ENCODE data around the gene SOX9. TPM values are rescaled to one million over a fixed set of nuclear protein-coding genes. Genes with fewer than 3 reads are reported as not detected.

Gene SOX9
- polyA plus RNA-seq, 1 donor: 48.0 TPM

- no CpG with 5 or more reads among the region's 2 CpGs for WGBS (ENCODE audit: insufficient coverage, low lambda C conversion rate)
- peaks cover 12% of the 10 kb centered on the region for H3K4me1 ChIP-seq (ENCODE audit: control insufficient read depth, insufficient read depth, low read length)
- no peaks in the 10 kb centered on the region for H3K9me3 ChIP-seq (ENCODE audit: control insufficient read depth, low read depth, low read length)
- H3K27ac ChIP-seq (ENCODE audit: low read length): no peak overlapping the region
- H3K4me3 ChIP-seq (ENCODE audit: low read length): no peak overlapping the region
- H3K27me3 ChIP-seq (ENCODE audit: control insufficient read depth, insufficient read depth, low read length): no peaks in the 10 kb centered on the region
- H3K36me3 ChIP-seq (ENCODE audit: control insufficient read depth, insufficient read depth, low read length): no peaks in the 10 kb centered on the region
- no peak for DNase-seq
These were observed 21.8 kb downstream of the SOX9 start for GRCh38 chr17:72142614-72143013.

GRCh38 chr17:72143245-72143644, 22.4 kb downstream of the SOX9 start:
- Histone ChIP-seq H3K4me3 (ENCODE audit: low read length) (no peak overlapping the region), H3K27ac (ENCODE audit: low read length) (peak overlapping the region; percentile 46), H3K4me1 (ENCODE audit: control insufficient read depth, insufficient read depth, low read length) (peaks cover 12% of the 10 kb centered on the region), H3K27me3 (ENCODE audit: control insufficient read depth, insufficient read depth, low read length) (no peaks in the 10 kb centered on the region), H3K9me3 (ENCODE audit: control insufficient read depth, low read depth, low read length) (no peaks in the 10 kb centered on the region), H3K36me3 (ENCODE audit: control insufficient read depth, insufficient read depth, low read length) (no peaks in the 10 kb centered on the region)
- DNase-seq: peak in 1 of 2 donors; percentile 77
- WGBS (ENCODE audit: insufficient coverage, low lambda C conversion rate): no CpG with 5 or more reads among the region's 5 CpGs

GRCh38 chr17:72144101-72144500, 23.3 kb downstream of the SOX9 start:
- no peaks in the 10 kb centered on the region for H3K9me3 ChIP-seq (ENCODE audit: control insufficient read depth, low read depth, low read length)
- H3K27me3 ChIP-seq (ENCODE audit: control insufficient read depth, insufficient read depth, low read length): no peaks in the 10 kb centered on the region
- no peak for DNase-seq
- WGBS (ENCODE audit: insufficient coverage, low lambda C conversion rate): 40% methylated on average over 1 of the region's 2 CpGs
- no peak overlapping the region for H3K4me3 ChIP-seq (ENCODE audit: low read length)
- H3K4me1 ChIP-seq (ENCODE audit: control insufficient read depth, insufficient read depth, low read length): peaks cover 12% of the 10 kb centered on the region
- no peak overlapping the region for H3K27ac ChIP-seq (ENCODE audit: low read length)
- H3K36me3 ChIP-seq (ENCODE audit: control insufficient read depth, insufficient read depth, low read length): no peaks in the 10 kb centered on the region

- Histone ChIP-seq H3K9me3 (ENCODE audit: control insufficient read depth, low read depth, low read length) (no peaks in the 10 kb centered on the region), H3K27me3 (ENCODE audit: control insufficient read depth, insufficient read depth, low read length) (no peaks in the 10 kb centered on the region), H3K4me3 (ENCODE audit: low read length) (no peak overlapping the region), H3K27ac (ENCODE audit: low read length) (no peak overlapping the region), H3K4me1 (ENCODE audit: control insufficient read depth, insufficient read depth, low read length) (peaks cover 12% of the 10 kb centered on the region), H3K36me3 (ENCODE audit: control insufficient read depth, insufficient read depth, low read length) (no peaks in the 10 kb centered on the region)
- no peak for DNase-seq
- 100% methylated on average over 3 of the region's 3 CpGs for WGBS (ENCODE audit: insufficient coverage, low lambda C conversion rate)
These were observed 24.7 kb downstream of the SOX9 start for GRCh38 chr17:72145562-72145961.

- H3K4me1 ChIP-seq (ENCODE audit: control insufficient read depth, insufficient read depth, low read length): peaks cover 12% of the 10 kb centered on the region
- H3K36me3 ChIP-seq (ENCODE audit: control insufficient read depth, insufficient read depth, low read length): no peaks in the 10 kb centered on the region
- no peaks in the 10 kb centered on the region for H3K27me3 ChIP-seq (ENCODE audit: control insufficient read depth, insufficient read depth, low read length)
- H3K9me3 ChIP-seq (ENCODE audit: control insufficient read depth, low read depth, low read length): no peaks in the 10 kb centered on the region
- 73% methylated on average over 2 of the region's 2 CpGs for WGBS (ENCODE audit: insufficient coverage, low lambda C conversion rate)
- DNase-seq: no peak
- no peak overlapping the region for H3K4me3 ChIP-seq (ENCODE audit: low read length)
- H3K27ac ChIP-seq (ENCODE audit: low read length): no peak overlapping the region
These were observed 25.1 kb downstream of the SOX9 start for GRCh38 chr17:72145962-72146361.

GRCh38 chr17:72146371-72146770, 25.6 kb downstream of the SOX9 start:
- Histone ChIP-seq H3K4me3 (ENCODE audit: low read length) (no peak overlapping the region), H3K9me3 (ENCODE audit: control insufficient read depth, low read depth, low read length) (no peaks in the 10 kb centered on the region), H3K36me3 (ENCODE audit: control insufficient read depth, insufficient read depth, low read length) (no peaks in the 10 kb centered on the region), H3K27ac (ENCODE audit: low read length) (no peak overlapping the region), H3K27me3 (ENCODE audit: control insufficient read depth, insufficient read depth, low read length) (no peaks in the 10 kb centered on the region), H3K4me1 (ENCODE audit: control insufficient read depth, insufficient read depth, low read length) (peaks cover 12% of the 10 kb centered on the region)
- WGBS (ENCODE audit: insufficient coverage, low lambda C conversion rate): no CpG with 5 or more reads among the region's 2 CpGs
- DNase-seq: no peak

GRCh38 chr17:72150632-72151460, 30.0 kb downstream of the SOX9 start:
- Histone ChIP-seq H3K27me3 (ENCODE audit: control insufficient read depth, insufficient read depth, low read length) (peaks cover 2% of the 10 kb centered on the region), H3K4me3 (ENCODE audit: low read length) (no peak overlapping the region), H3K27ac (ENCODE audit: low read length) (no peak overlapping the region), H3K4me1 (ENCODE audit: control insufficient read depth, insufficient read depth, low read length) (no peaks in the 10 kb centered on the region), H3K36me3 (ENCODE audit: control insufficient read depth, insufficient read depth, low read length) (no peaks in the 10 kb centered on the region), H3K9me3 (ENCODE audit: control insufficient read depth, low read depth, low read length) (no peaks in the 10 kb centered on the region)
- no peak for DNase-seq
- WGBS (ENCODE audit: insufficient coverage, low lambda C conversion rate): 20% methylated on average over 1 of the region's 11 CpGs

GRCh38 chr17:72151565-72152386, 31.0 kb downstream of the SOX9 start:
- no peaks in the 10 kb centered on the region for H3K36me3 ChIP-seq (ENCODE audit: control insufficient read depth, insufficient read depth, low read length)
- 75% methylated on average over 2 of the region's 11 CpGs for WGBS (ENCODE audit: insufficient coverage, low lambda C conversion rate)
- H3K27ac ChIP-seq (ENCODE audit: low read length): no peak overlapping the region
- no peak for DNase-seq
- no peaks in the 10 kb centered on the region for H3K4me1 ChIP-seq (ENCODE audit: control insufficient read depth, insufficient read depth, low read length)
- peaks cover 2% of the 10 kb centered on the region for H3K27me3 ChIP-seq (ENCODE audit: control insufficient read depth, insufficient read depth, low read length)
- no peak overlapping the region for H3K4me3 ChIP-seq (ENCODE audit: low read length)
- H3K9me3 ChIP-seq (ENCODE audit: control insufficient read depth, low read depth, low read length): no peaks in the 10 kb centered on the region

- Histone ChIP-seq H3K36me3 (ENCODE audit: control insufficient read depth, insufficient read depth, low read length) (no peaks in the 10 kb centered on the region), H3K9me3 (ENCODE audit: control insufficient read depth, low read depth, low read length) (no peaks in the 10 kb centered on the region), H3K4me3 (ENCODE audit: low read length) (no peak overlapping the region), H3K27me3 (ENCODE audit: control insufficient read depth, insufficient read depth, low read length) (peaks cover 2% of the 10 kb centered on the region), H3K27ac (ENCODE audit: low read length) (no peak overlapping the region), H3K4me1 (ENCODE audit: control insufficient read depth, insufficient read depth, low read length) (no peaks in the 10 kb centered on the region)
- DNase-seq: no peak
- no CpG with 5 or more reads among the region's 2 CpGs for WGBS (ENCODE audit: insufficient coverage, low lambda C conversion rate)
These were observed 31.6 kb downstream of the SOX9 start for GRCh38 chr17:72152387-72152929.

All from large intestine (tissue), 3 donors.